IMR-90 (cell line): Measurements from ENCODE around the gene GNAT3. TPM values are rescaled to one million over a fixed set of nuclear protein-coding genes. Genes with fewer than 3 reads are reported as not detected.

Experiments used
- ATAC-seq: fragments of 200-7000 bp; cut with Tn5 transposase; 2 replicates; pipeline ENCODE4 v1.9.1; 2020; ENCODE audit warnings: low read depth, mild to moderate bottlenecking, moderate library complexity
- BruUV-seq: library from RNA; stranded (reverse); fragments of 400-500 nt; replicated peaks from 2 replicates; lab custom pipeline; 2021; lab: Mats Ljungman, UMichigan
- CTCF ChIA-PET: fragments of 300-600 bp; formaldehyde crosslinking; extraction: SDS; loops from one replicate; lab custom pipeline; 2021; ENCODE audit warnings: antibody characterized with exemption; lab: Yijun Ruan, JAX
- POLR2A ChIA-PET: fragments of 300-600 bp; sonication (Branson Sonifier 250); formaldehyde crosslinking; loops from one replicate; lab custom pipeline; 2022; ENCODE audit warnings: antibody characterized with exemption; ENCODE audit not compliant: unreplicated experiment; lab: Charles Lee
- DNase-seq: peaks from one replicate; pipeline ENCODE4 v3.0.0; 2013
- H2AFZ ChIP-seq: replicated peaks from 2 replicates; pipeline ENCODE3; 2013; ENCODE audit warnings: low read length, mild to moderate bottlenecking; ENCODE audit not compliant: poor library complexity
- H2AK5ac ChIP-seq: 2 replicates; pipeline ENCODE4 v1.6.1; 2013; ENCODE audit warnings: low read depth, low read length, inconsistent platforms
- H2AK9ac ChIP-seq: replicated peaks from 2 replicates; pipeline ENCODE3; 2013; ENCODE audit warnings: mild to moderate bottlenecking, low read depth, low read length, moderate library complexity; ENCODE audit not compliant: poor library complexity
- H2BK120ac ChIP-seq: 2 replicates; pipeline ENCODE4 v1.6.1; 2013; ENCODE audit warnings: low read depth, low read length, inconsistent platforms
- H2BK15ac ChIP-seq: 3 replicates; pipeline ENCODE4 v1.6.1; 2013; ENCODE audit warnings: low read depth, low read length, inconsistent platforms
- H2BK20ac ChIP-seq: 2 replicates; pipeline ENCODE4 v1.6.1; 2013; ENCODE audit warnings: low read depth, mild to moderate bottlenecking, inconsistent platforms, low read length, moderate library complexity
- H2BK5ac ChIP-seq: 2 replicates; pipeline ENCODE4 v1.6.1; 2013; ENCODE audit warnings: mild to moderate bottlenecking, low read depth, low read length, inconsistent platforms; ENCODE audit not compliant: poor library complexity, severe bottlenecking
- H3K14ac ChIP-seq: replicated peaks from 2 replicates; pipeline ENCODE4 v1.6.1; 2013; ENCODE audit warnings: low read depth, low read length, inconsistent platforms
- H3K18ac ChIP-seq: 2 replicates; pipeline ENCODE4 v1.6.1; 2013; ENCODE audit warnings: low read depth, low read length, control low read depth
- H3K23ac ChIP-seq: 2 replicates; pipeline ENCODE4 v1.6.1; 2013; ENCODE audit warnings: low read depth, low read length, inconsistent platforms
- H3K27ac ChIP-seq: 2 replicates; pipeline ENCODE4 v1.5.1; 2013; ENCODE audit warnings: mild to moderate bottlenecking, control low read depth, low read length; ENCODE audit not compliant: insufficient read depth
- H3K27me3 ChIP-seq: 2 replicates; pipeline ENCODE4 v1.6.1; 2013; ENCODE audit warnings: low read length; ENCODE audit not compliant: control insufficient read depth, insufficient read depth
- H3K36me3 ChIP-seq: 2 replicates; pipeline ENCODE4 v1.6.1; 2013; ENCODE audit warnings: low read length, mixed read lengths; ENCODE audit not compliant: control insufficient read depth, insufficient read depth
- H3K4ac ChIP-seq: 2 replicates; pipeline ENCODE4 v1.6.1; 2013; ENCODE audit warnings: low read depth, low read length, inconsistent platforms
- H3K4me1 ChIP-seq: 2 replicates; pipeline ENCODE4 v1.6.1; 2013; ENCODE audit warnings: low read length, mixed read lengths; ENCODE audit not compliant: control insufficient read depth, insufficient read depth
- H3K4me2 ChIP-seq: 2 replicates; pipeline ENCODE4 v1.6.1; 2013; ENCODE audit warnings: low read depth, mild to moderate bottlenecking, control low read depth, low read length, moderate library complexity
- H3K4me3 ChIP-seq: 2 replicates; pipeline ENCODE4 v1.5.1; 2013; ENCODE audit warnings: low read depth, mild to moderate bottlenecking, control low read depth, low read length, moderate library complexity; ENCODE audit not compliant: insufficient read depth
- H3K56ac ChIP-seq: 2 replicates; pipeline ENCODE4 v1.6.1; 2013; ENCODE audit warnings: low read length, inconsistent platforms; ENCODE audit not compliant: insufficient read depth; ENCODE audit errors: extremely low read depth
- H3K79me1 ChIP-seq, 2 experiments: 2 replicates each; pipeline ENCODE4 v1.6.1; 2013; ENCODE audit warnings: low read length in 2 of 2, inconsistent platforms in 1 of 2, low read depth in 1 of 2
- H3K9ac ChIP-seq: 2 replicates; pipeline ENCODE4 v1.6.1; 2013; ENCODE audit warnings: low read depth, low read length, control low read depth
- H3K9me1 ChIP-seq: 2 replicates; pipeline ENCODE4 v1.6.1; 2013; ENCODE audit warnings: low read length, inconsistent platforms; ENCODE audit not compliant: insufficient read depth
- H3K9me3 ChIP-seq: 2 replicates; pipeline ENCODE4 v1.6.1; 2013; ENCODE audit warnings: low read length; ENCODE audit not compliant: control insufficient read depth, insufficient read depth
- H4K20me1 ChIP-seq: 2 replicates; pipeline ENCODE4 v1.6.1; 2013; ENCODE audit warnings: low read length, inconsistent platforms; ENCODE audit not compliant: insufficient read depth
- H4K5ac ChIP-seq: 2 replicates; pipeline ENCODE4 v1.6.1; 2013; ENCODE audit warnings: mild to moderate bottlenecking, low read depth, low read length, control low read depth
- H4K8ac ChIP-seq, 2 experiments: 2 replicates each; pipeline ENCODE4 v1.6.1; 2013; ENCODE audit warnings: low read depth in 2 of 2, low read length in 2 of 2, control low read depth in 1 of 2, inconsistent platforms in 1 of 2
- H4K91ac ChIP-seq: 2 replicates; pipeline ENCODE4 v1.6.1; 2013; ENCODE audit warnings: low read depth, low read length, inconsistent platforms; ENCODE audit not compliant: insufficient read depth
- BHLHE40 ChIP-seq: fragments of 150-350 bp; IDR thresholded peaks from 2 replicates; pipeline ENCODE4 v1.6.1; 2016; ENCODE audit warnings: mild to moderate bottlenecking, low read depth, low read length
- CEBPB ChIP-seq: IDR thresholded peaks from 2 replicates; pipeline ENCODE4 v1.6.1; 2012; ENCODE audit warnings: low read depth, low read length, improper control_type of control experiment
- CTCF ChIP-seq: conservative IDR thresholded peaks from 2 replicates; pipeline ENCODE4 v1.5.1; 2012; ENCODE audit warnings: mild to moderate bottlenecking, low read depth, low read length, improper control_type of control experiment
- FOS ChIP-seq: fragments of 150-350 bp; IDR thresholded peaks from 2 replicates; pipeline ENCODE4 v1.6.1; 2016; ENCODE audit warnings: low read depth, low read length
- MAFK ChIP-seq: IDR thresholded peaks from 2 replicates; pipeline ENCODE4 v1.6.1; 2012; ENCODE audit warnings: low read depth, low read length, improper control_type of control experiment
- MXI1 ChIP-seq: IDR thresholded peaks from 2 replicates; pipeline ENCODE4 v1.6.1; 2012; ENCODE audit warnings: low read depth, mild to moderate bottlenecking, low read length, moderate library complexity, borderline replicate concordance
- NFE2L2 ChIP-seq: fragments of 150-350 bp; IDR thresholded peaks from 2 replicates; pipeline ENCODE4 v1.6.1; 2016; ENCODE audit warnings: low read depth, mild to moderate bottlenecking, low read length
- RAD21 ChIP-seq: IDR thresholded peaks from 2 replicates; pipeline ENCODE4 v1.6.1; 2012; ENCODE audit warnings: low read length, improper control_type of control experiment
- RCOR1 ChIP-seq: IDR thresholded peaks from 2 replicates; pipeline ENCODE4 v1.6.1; 2012; ENCODE audit warnings: mild to moderate bottlenecking, low read length, improper control_type of control experiment; ENCODE audit not compliant: insufficient replicate concordance
- RFX5 ChIP-seq: IDR thresholded peaks from 2 replicates; pipeline ENCODE4 v1.8.0; 2012; ENCODE audit warnings: low read depth, mild to moderate bottlenecking, low read length, moderate library complexity
- SMC3 ChIP-seq: fragments of 150-350 bp; IDR thresholded peaks from 2 replicates; pipeline ENCODE4 v1.6.1; 2016; ENCODE audit warnings: low read depth, mild to moderate bottlenecking, antibody characterized with exemption, low read length, moderate library complexity
- USF2 ChIP-seq: fragments of 150-350 bp; IDR thresholded peaks from 2 replicates; pipeline ENCODE4 v1.6.1; 2017; ENCODE audit warnings: mild to moderate bottlenecking, antibody characterized with exemption, low read length, low read depth
- WGBS, 2 experiments: methylation state at CpG; one replicate each; pipeline versions ENCODE4 v1.1.5 to v1.1.7; 2013; ENCODE audit warnings: missing lambda C conversion rate in 2 of 2; ENCODE audit not compliant: insufficient read length in 1 of 2; ENCODE audit errors: extremely low coverage in 2 of 2; 5-methylcytosine and 5-hydroxymethylcytosine counted together
- dilution Hi-C: fragments of 300-500 bp; cut with HindIII; formaldehyde crosslinking; loops from one replicate; pipeline ENCODE4 v1.14.3; 2018; ENCODE audit warnings: low sequenced_read_pairs; ENCODE audit not compliant: unreplicated experiment
- in situ Hi-C: fragments of 300-500 bp; cut with MboI; formaldehyde crosslinking; loops from 3 replicates; pipeline ENCODE4 v1.14.3; 2019; ENCODE audit warnings: low sequenced_read_pairs, inconsistent platforms, mixed read lengths
- intact Hi-C: fragments of 100-400 bp; cut with micrococcal nuclease; formaldehyde crosslinking; loops from 2 replicates; pipeline ENCODE4 v1.10.0; 2022
- polyA plus RNA-seq, 3 experiments: library from polyadenylated mRNA; depleted of rRNA; stranded (reverse); fragments of >200 nt; gene quantifications; 2 replicates each; pipeline ENCODE4 v1.2.3, GENCODE V29; 2012; ENCODE audit warnings: low replicate concordance in 1 of 3
- total RNA-seq: library from RNA; depleted of rRNA; stranded (reverse); fragments of >200 nt; gene quantifications from 2 replicates; pipeline ENCODE4 v1.2.3, GENCODE V29; 2012

GNAT3 gene
- total and polyA plus RNA-seq, 2 of the 4 experiments (the other 2 are of a cell fraction) = not detected

GRCh38 chr7:80458822-80459725 lies 52.8 kb downstream of the GNAT3 start:
- no peak overlapping the region for H2BK120ac ChIP-seq
- H3K23ac ChIP-seq = no peak overlapping the region
- H4K20me1 ChIP-seq = no peaks in the 10 kb centered on the region
- H3K27ac ChIP-seq = no peak overlapping the region
- no peak overlapping the region for H3K4ac ChIP-seq
- H3K4me3 ChIP-seq = no peak overlapping the region
- peak overlapping the region; percentile 39; the same call in 1 of the 2 replicates for H3K18ac ChIP-seq
- no peak overlapping the region for H2BK20ac ChIP-seq
- intact Hi-C loops (no loop called here), dilution Hi-C loops (no loop called here), in situ Hi-C loops (no loop called here)
- ChIA-PET POLR2A (no interaction called here), CTCF (interaction anchor here (1.3 kb wide), 1 partner anchor 11 kb away, joined by 8 read pairs; no protein-coding TSS in a partner anchor)
- TF ChIP-seq BHLHE40 (no peak), NFE2L2 (no peak), CEBPB (no peak), MXI1 (no peak), RCOR1 (no peak), FOS (no peak), CTCF (no peak), USF2 (no peak), RAD21 (no peak), RFX5 (no peak), SMC3 (no peak), MAFK (no peak)
- H3K56ac ChIP-seq = no peak overlapping the region
- no peak overlapping the region for H2AFZ ChIP-seq
- ATAC-seq (peak; percentile 24; the same call in 1 of the 2 replicates), DNase-seq (no peak)
- no peak overlapping the region for H2BK15ac ChIP-seq
- no peak overlapping the region for H2BK5ac ChIP-seq
- H3K79me1 ChIP-seq = no peaks in the 10 kb centered on the region
- H3K4me1 ChIP-seq = no peaks in the 10 kb centered on the region
- H3K14ac ChIP-seq = no peak overlapping the region
- H4K5ac ChIP-seq = no peak overlapping the region
- H3K9me1 ChIP-seq = no peaks in the 10 kb centered on the region
- no peaks in the 10 kb centered on the region for H3K36me3 ChIP-seq
- no TSS peak for BruUV-seq
- H2AK5ac ChIP-seq = no peak overlapping the region
- H4K8ac ChIP-seq = no peak overlapping the region
- H2AK9ac ChIP-seq = no peak overlapping the region
- no CpG with 5 or more reads among the region's 6 CpGs for WGBS, 2 experiments
- no peak overlapping the region for H4K91ac ChIP-seq
- no peaks in the 10 kb centered on the region for H3K27me3 ChIP-seq
- peak overlapping the region; percentile 54 for H3K4me2 ChIP-seq
- H3K9me3 ChIP-seq = no peaks in the 10 kb centered on the region
- H3K9ac ChIP-seq = no peak overlapping the region
